ENCODE results near the gene NUB1. TPM values are rescaled to one million over a fixed set of nuclear protein-coding genes. Genes with fewer than 3 reads are reported as not detected.

The NUB1 gene
- total RNA-seq, 2 experiments from 2014 or later = 84.8 to 91.8 TPM

DNA sequence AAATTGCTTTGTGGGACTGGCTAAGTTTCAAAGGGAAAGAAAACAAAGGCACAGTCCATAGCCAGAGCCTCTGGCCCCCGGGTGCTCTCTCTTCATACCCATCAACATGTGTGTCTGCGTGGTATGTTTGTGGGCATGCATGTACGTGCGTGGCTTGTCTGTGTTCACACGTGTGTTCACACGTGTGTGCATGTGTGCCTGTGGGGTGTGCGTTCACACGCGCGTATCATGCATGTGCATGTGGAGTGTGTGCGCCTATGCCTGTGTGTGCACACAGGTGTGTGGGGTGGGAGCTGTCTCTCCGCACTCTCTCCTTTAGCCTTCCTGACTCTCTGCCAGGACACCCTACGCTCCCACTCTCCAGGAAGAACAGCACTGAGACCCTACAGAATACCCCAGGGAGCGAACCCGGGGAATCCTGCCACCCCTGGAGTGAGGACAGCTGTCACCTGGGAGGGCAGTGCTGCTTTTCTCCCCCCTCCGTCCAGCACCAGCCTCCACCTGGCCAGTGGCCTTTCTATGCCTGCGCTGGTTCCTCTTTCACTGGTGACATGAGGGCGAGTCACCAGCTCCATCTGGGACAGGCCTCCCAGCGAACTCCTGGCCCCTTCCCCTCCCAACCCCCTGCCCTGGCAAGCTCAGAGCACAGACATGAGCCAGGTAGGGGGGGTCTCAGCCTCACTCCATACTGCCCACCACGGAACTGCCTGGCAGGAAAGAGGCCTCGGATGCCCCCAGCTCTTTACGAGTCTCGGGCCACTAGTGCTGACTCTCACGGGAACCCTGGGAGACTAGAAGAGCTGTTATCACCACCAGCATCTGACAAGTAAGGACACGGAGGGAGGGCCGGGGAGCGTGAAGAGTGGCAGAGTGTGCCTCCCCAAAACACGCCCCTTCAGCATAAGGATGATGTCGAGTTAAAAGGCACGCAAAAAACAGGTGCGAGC is 51.7 kb downstream of the NUB1 start:
- H3K36me3 Mint-ChIP-seq = no peaks in the 10 kb centered on the region
- H3K9me3 Mint-ChIP-seq = peaks cover 5% of the 10 kb centered on the region
- DNase-seq = no peak
- H3K4me3 Mint-ChIP-seq = no peak overlapping the region
- ATAC-seq (ENCODE audit: low read depth) = no peak
- POLR2A ChIA-PET = no interaction called here
- H3K4me1 Mint-ChIP-seq = peaks cover 6% of the 10 kb centered on the region
- H3K27ac Mint-ChIP-seq = no peak overlapping the region
- peaks cover 2% of the 10 kb centered on the region for H3K27me3 Mint-ChIP-seq

- ATAC-seq (ENCODE audit: low read depth) = no peak
- DNase-seq = no peak
- peaks cover 5% of the 10 kb centered on the region for H3K9me3 Mint-ChIP-seq
These were observed 52.7 kb downstream of the NUB1 start for GRCh38 chr7:151394076-151395035.

DNA sequence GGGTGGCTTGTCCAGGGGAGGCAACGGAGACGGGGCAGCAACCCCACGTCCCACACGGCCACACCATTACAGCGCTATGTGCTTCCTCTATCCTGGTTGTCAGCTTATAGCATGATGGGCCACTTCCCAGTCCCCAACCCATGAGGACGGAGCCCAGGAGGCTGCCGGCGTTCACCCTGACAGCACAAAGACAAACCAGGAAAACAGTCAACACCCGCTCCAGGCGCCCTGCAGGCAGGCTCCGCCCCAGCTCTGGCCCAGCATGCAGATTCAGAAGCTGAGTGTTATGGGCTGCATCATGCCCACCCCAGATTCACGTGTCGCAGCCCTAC is 53.4 kb downstream of the NUB1 start:
- ATAC-seq (ENCODE audit: low read depth) = no peak
- peaks cover 2% of the 10 kb centered on the region for H3K27me3 Mint-ChIP-seq
- H3K4me1 Mint-ChIP-seq = peaks cover 6% of the 10 kb centered on the region
- H3K4me3 Mint-ChIP-seq = no peak overlapping the region
- H3K36me3 Mint-ChIP-seq = no peaks in the 10 kb centered on the region
- POLR2A ChIA-PET = no interaction called here
- DNase-seq = no peak
- no peak overlapping the region for H3K27ac Mint-ChIP-seq
- peaks cover 5% of the 10 kb centered on the region for H3K9me3 Mint-ChIP-seq

More at GRCh38 chr7:151394076-151395035, 52.7 kb downstream of the NUB1 start:
- Mint-ChIP-seq H3K4me3 (no peak overlapping the region), H3K36me3 (no peaks in the 10 kb centered on the region), H3K4me1 (peaks cover 6% of the 10 kb centered on the region), H3K27me3 (peaks cover 2% of the 10 kb centered on the region), H3K27ac (no peak overlapping the region)
- POLR2A ChIA-PET = no interaction called here

DNA sequence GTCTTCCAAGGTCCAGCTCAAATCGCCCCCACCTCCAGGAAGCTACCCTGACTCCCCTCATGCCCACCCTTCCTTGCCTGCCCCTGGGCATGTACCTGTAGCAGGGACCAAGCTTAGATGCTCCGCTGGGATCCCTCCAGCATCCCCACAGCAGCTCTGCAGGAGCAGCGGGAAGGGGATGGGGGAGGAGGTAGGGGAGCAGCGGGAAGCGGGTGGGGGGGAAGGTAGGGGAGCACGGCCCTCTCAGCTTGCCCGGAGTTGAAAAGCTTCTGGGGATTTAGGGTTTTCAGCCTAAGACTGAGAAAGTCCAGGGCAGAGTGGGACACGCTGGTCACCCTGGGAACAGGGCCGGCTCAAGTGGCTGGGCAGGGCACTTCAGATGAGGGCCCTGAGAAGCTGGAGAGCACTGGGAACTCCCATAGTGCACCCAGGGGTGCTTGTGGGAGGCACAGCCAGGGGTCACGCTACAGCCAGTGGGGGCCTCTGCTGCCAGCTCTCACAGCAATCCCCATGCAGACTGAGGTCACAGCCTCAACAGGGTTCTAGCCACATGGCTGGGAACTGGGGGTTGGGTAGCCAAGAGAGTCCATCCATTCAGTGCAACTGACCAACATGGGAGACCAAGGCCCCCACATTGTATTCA is 54.8 kb downstream of the NUB1 start:
- Mint-ChIP-seq H3K4me3 (no peak overlapping the region), H3K27ac (no peak overlapping the region)
- no peak for ATAC-seq (ENCODE audit: low read depth)

GRCh38 chr7:151397026-151397425 is 55.4 kb downstream of the NUB1 start:
- POLR2A ChIA-PET = no interaction called here
- Mint-ChIP-seq H3K27ac (no peak overlapping the region), H3K4me3 (no peak overlapping the region)

More for the DNA sequence above, 54.8 kb downstream of the NUB1 start:
- POLR2A ChIA-PET = no interaction called here
- DNase-seq = no peak
- peaks cover 7% of the 10 kb centered on the region for H3K4me1 Mint-ChIP-seq
- H3K36me3 Mint-ChIP-seq = no peaks in the 10 kb centered on the region
- peaks cover 2% of the 10 kb centered on the region for H3K27me3 Mint-ChIP-seq
- H3K9me3 Mint-ChIP-seq = peaks cover 5% of the 10 kb centered on the region

DNA sequence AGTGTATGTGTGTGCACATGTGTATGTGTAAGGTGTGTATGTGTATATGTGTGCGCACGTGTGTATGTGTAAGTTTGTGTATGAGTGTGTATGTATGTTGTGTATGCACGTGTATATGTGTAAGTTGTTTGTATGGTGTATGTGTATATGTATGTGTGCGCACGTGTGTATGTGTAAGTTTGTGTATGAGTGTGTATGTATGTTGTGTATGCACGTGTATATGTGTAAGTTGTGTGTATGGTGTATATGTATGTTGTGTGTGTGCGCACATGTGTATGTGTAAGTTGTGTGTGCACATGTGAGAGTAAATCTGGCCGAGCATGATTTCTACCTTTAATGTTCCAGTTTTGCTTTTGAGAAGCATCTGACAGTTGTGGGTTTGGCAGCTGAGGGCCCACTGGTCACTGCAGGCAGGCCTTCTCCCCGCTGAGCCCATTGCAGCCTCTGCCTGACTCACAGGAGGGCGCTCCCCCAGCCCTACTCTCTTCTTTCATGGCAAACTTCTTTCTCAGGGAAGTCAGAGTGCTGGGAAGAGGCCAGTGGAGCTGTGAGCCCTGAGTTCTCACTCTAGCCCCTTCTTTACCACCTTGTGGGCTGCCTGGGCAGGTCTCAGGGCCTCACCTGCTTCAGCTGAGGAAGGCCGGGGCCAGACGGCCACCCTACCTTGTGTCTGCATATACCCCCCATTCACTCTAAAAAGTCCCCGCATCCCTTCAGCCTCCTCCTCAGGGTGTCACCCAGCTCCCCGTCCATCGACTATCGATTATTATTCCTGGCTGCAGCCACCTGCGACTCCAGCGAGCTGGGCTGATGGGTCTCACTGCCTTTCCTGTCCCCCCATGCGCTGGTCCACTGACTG is 57.1 kb downstream of the NUB1 start:
- Mint-ChIP-seq H3K4me3 (no peak overlapping the region), H3K4me1 (peaks cover 8% of the 10 kb centered on the region), H3K27me3 (peaks cover 2% of the 10 kb centered on the region), H3K9me3 (peaks cover 5% of the 10 kb centered on the region), H3K36me3 (no peaks in the 10 kb centered on the region), H3K27ac (no peak overlapping the region)
- ATAC-seq (ENCODE audit: low read depth) (no peak), DNase-seq (no peak)
- POLR2A ChIA-PET = no interaction called here

More at GRCh38 chr7:151397026-151397425, 55.4 kb downstream of the NUB1 start:
- Mint-ChIP-seq H3K4me1 (peaks cover 7% of the 10 kb centered on the region), H3K27me3 (peaks cover 2% of the 10 kb centered on the region), H3K36me3 (no peaks in the 10 kb centered on the region), H3K9me3 (peaks cover 5% of the 10 kb centered on the region)
- DNase-seq (no peak), ATAC-seq (ENCODE audit: low read depth) (no peak)

DNA sequence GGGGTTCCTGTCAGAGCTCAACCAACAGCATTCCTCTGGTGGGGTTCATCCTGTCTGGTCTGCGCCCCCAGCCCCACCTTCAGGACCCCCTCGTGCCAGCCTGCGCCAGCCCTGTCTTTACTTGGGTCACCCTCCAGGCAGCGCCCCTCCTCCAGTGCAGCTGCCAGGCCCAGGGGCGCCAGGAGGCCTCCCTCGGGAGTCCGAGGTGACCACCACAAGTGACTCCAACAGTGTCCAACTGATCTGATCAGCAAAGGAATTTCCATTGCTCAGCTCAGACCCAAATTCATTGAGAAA is 57.6 kb downstream of the NUB1 start:
- H3K4me1 Mint-ChIP-seq = peaks cover 11% of the 10 kb centered on the region
- ATAC-seq (ENCODE audit: low read depth) (no peak), DNase-seq (no peak)
- POLR2A ChIA-PET = no interaction called here
- no peaks in the 10 kb centered on the region for H3K36me3 Mint-ChIP-seq
- no peak overlapping the region for H3K27ac Mint-ChIP-seq
- H3K27me3 Mint-ChIP-seq = peaks cover 2% of the 10 kb centered on the region
- H3K9me3 Mint-ChIP-seq = peaks cover 5% of the 10 kb centered on the region
- H3K4me3 Mint-ChIP-seq = no peak overlapping the region

GRCh38 chr7:151399906-151400305 is 58.3 kb downstream of the NUB1 start:
- Mint-ChIP-seq H3K27ac (no peak overlapping the region), H3K36me3 (no peaks in the 10 kb centered on the region), H3K27me3 (peaks cover 2% of the 10 kb centered on the region), H3K9me3 (peaks cover 5% of the 10 kb centered on the region), H3K4me1 (peaks cover 11% of the 10 kb centered on the region), H3K4me3 (no peak overlapping the region)
- DNase-seq = no peak
- POLR2A ChIA-PET = interaction anchor here (0.5 kb wide), 1 partner anchor 46 kb away, joined by 5 read pairs; no protein-coding TSS in a partner anchor
- ATAC-seq (ENCODE audit: low read depth) = no peak

- peaks cover 2% of the 10 kb centered on the region for H3K27me3 Mint-ChIP-seq
- peaks cover 11% of the 10 kb centered on the region for H3K4me1 Mint-ChIP-seq
- H3K9me3 Mint-ChIP-seq = peaks cover 5% of the 10 kb centered on the region
- ATAC-seq (ENCODE audit: low read depth) (no peak), DNase-seq (no peak)
- no peak overlapping the region for H3K4me3 Mint-ChIP-seq
- no peaks in the 10 kb centered on the region for H3K36me3 Mint-ChIP-seq
- POLR2A ChIA-PET = no interaction called here
- H3K27ac Mint-ChIP-seq = no peak overlapping the region
These were observed 59.2 kb downstream of the NUB1 start for GRCh38 chr7:151400626-151401315.

GRCh38 chr7:151402029-151402835 is 60.6 kb downstream of the NUB1 start:
- H3K36me3 Mint-ChIP-seq = no peaks in the 10 kb centered on the region
- no peak for DNase-seq
- ATAC-seq (ENCODE audit: low read depth) = no peak
- peaks cover 5% of the 10 kb centered on the region for H3K9me3 Mint-ChIP-seq
- peaks cover 4% of the 10 kb centered on the region for H3K27me3 Mint-ChIP-seq
- H3K4me3 Mint-ChIP-seq = no peak overlapping the region
- peak overlapping the region; percentile 54 for H3K27ac Mint-ChIP-seq
- POLR2A ChIA-PET = no interaction called here
- H3K4me1 Mint-ChIP-seq = peaks cover 11% of the 10 kb centered on the region

- POLR2A ChIA-PET = no interaction called here
- ATAC-seq (ENCODE audit: low read depth) = no peak
- no peak for DNase-seq
- Mint-ChIP-seq H3K4me3 (no peak overlapping the region), H3K27ac (no peak overlapping the region), H3K9me3 (no peaks in the 10 kb centered on the region), H3K4me1 (peaks cover 7% of the 10 kb centered on the region), H3K27me3 (peaks cover 14% of the 10 kb centered on the region), H3K36me3 (no peaks in the 10 kb centered on the region)
These were observed 62.2 kb downstream of the NUB1 start for GRCh38 chr7:151403764-151404163.
